HG02840 (cell line): ENCODE data around the gene TMPRSS9.
"Not testable (repeated sequence)": the region's sequence is repeated elsewhere in the genome, so short reads cannot be mapped to it uniquely, and the experiment has no call there.

ENCODE experiments used
- ATAC-seq: cut with Tn5 transposase; IDR thresholded peaks from one replicate; pipeline ENCODE4 v1.9.1; 2021; ENCODE audit warnings: mild to moderate bottlenecking, moderate library complexity, moderate number of reproducible peaks; ENCODE audit not compliant: unreplicated experiment, low FRiP score

TMPRSS9 gene

DNA sequence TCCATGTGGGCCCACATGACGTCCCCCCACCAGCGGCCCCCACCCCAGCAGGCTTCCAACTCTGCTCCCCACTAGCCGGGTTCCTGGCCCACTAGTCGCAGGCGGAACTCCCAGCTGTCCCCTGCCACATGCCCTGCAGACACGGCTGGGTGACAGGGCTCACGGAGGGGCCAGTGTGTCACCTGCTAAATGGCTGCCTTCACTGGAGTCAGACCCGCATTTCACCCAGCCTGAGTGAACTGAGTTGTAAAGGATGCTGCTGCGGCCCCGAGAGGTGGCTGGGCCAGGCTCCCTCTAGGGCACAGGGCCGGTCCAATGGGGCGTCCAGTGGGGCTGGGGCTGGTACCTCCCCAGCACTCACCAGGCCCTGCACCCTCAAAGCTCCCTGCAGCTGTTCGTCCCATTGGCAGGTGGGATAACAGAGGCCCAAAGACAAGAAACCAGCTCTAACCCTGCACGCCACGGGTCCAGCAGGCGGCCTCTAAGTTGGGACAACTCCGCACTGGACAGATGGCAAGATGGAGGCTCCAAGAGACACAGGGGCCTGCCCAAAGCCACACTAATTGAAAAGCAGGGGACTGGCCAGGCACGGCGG is 93.5 kb downstream of the TMPRSS9 start:
- ATAC-seq: no peak

DNA sequence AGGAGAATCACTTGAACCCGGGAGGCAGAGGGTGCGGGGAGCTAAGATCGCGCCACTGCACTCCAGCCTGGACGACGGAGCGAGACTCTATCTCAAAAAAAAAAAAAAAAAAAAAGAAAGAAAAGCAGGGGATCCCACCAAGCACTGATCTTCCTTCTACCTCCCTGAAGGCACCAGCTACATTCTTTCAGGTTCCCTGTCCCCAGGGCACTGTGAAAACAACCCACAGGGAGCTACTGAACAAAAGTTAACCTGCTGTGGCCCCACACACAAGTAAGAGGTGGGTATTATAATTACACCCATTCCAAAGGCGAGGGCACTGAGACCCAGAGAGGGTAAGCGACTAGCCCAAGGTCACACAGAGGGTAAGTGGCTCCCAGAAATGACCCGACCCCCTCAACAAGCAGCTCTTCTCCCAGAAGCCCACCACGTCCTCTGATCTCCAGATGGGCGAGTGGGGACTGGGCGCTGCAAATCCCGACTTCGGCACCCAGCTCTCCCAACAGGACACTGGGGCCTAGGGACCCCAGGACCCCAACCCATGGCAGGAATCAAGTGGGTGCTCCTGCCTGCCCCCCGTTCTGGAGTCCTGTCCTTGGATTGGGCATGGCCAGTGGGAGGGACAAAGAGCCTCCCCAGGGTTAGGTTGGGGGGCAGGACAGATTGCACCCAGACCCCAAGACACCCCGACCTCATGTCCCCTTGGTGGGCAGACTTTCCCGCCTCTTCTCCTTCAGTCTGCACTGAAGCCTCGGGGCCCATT is 94.3 kb downstream of the TMPRSS9 start:
- ATAC-seq: no peak

DNA sequence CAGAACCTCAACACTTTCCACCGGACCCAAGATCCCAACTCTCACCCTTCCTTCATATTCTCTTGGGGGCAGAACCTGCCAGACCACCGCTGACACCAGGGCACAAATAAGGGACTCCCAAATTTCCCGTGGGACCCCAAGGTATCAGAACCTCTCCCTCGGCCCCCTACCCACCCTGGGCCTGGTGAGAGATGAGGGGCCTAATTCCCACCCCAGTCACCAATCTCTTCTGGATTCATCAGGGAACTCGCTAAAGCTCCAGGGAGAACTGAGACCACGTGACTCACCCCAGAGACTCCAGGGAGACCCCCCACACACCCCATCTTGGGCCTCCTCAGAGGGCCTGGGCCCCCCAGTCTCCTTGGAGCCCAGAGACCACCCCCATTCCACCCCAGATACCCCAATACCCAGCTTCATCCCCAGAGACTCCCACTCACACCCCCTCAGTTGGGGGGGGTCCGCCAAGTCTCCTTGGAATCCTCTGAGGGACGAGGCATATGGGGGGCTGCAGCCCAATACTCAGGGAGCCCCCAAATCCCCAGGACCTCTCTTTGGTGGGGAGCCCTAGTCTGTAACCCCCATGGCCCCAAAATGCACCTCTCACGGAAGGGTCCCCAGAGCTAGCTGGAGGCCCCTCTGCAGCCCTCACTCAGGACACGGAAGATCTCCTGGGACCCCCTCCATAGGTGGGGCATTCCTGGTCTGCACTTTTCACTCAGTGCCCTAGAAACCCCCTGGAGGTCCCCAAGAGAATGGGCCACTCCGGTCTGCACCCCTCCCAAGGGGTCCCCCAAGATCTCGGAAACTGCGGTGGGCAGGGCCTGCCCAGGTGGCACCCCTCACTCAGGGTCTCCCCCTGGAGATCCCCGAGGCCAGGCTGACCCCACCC is 95.1 kb downstream of the TMPRSS9 start:
- ATAC-seq: no peak

DNA sequence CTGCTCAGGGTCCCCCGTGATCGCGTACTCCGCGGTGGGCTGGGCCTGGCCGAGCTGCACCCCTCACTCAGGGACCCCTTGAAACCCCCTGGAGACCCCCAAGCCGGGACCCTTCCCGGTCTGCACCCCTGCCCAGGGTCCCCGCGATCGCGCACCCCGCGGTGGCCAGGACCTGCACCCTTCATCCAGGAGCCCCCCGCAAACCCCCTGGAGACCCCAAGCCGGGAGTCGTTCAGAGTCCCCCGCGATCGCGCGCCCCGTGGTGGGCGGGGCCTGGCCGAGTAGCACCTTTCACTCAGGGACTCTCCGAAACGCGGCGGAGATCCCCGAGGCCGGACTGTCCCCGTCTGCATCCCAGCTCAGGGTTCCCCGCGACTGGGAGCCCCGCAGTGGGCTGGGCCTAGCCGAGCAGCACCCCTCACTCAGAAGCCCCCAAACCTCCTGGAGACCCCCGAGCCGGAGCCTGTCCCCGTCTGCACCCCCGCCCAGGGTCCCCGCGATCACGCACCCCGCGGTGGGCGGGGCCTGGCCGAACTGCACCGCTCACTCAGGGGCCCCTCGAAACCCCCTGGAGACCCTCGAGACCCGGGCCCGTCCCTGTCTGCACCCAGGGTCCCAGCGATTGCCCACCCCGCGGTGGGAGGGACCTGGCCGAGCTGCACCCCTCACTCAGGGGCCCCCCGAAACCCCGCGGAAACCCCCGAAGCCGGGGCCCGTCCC is 95.9 kb downstream of the TMPRSS9 start:
- ATAC-seq: peak; percentile 23

DNA sequence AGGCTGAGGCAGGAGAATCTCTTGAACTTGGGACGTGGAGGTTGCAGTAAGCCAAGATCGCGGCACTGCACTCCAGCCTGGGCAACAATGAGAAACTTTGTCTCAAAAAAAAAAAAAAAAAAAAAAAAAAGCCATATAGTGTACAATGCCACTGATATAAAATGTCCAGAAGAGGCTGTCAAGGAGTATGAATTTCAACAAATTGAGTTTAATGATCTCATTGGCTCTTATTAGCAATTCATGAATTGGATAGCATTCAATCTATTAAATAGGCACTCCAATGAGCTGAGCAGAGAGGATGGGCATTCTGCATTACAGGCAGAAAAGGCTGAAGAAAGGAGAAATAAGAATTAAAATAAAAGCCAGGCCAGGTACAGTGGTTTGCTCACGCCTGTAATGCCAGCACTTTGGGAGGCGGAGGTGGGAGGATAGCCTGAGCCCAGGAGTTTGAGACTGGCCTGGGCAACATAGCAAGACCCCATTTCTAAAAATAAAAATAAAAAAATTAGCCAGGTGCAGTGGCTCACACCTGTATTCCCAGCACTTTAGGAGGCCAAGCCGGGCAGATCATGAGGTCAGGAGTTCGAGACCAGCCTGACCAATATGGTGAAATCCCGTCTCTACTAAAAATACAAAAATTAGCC is 97.5 kb downstream of the TMPRSS9 start:
- ATAC-seq: no peak

DNA sequence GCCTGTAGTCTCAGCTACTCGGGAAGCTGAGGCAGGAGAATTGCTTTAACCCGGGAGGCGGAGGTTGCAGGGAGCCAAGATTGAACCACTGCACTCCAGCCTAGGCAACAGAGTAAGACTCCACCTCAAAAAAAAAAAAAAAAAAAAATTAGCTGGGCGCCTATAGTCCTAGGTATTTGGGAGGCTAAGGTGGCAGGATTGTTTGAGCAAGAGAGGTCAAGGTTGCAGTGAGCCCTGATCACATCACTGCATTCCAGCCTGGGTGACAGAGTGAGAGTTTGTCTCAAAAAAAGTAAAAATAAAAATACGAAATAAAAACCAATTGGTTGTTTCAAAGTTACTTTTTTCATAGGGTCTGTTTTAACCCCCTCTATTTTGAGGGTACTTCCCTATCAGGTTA is 98.0 kb downstream of the TMPRSS9 start:
- no peak for ATAC-seq

DNA sequence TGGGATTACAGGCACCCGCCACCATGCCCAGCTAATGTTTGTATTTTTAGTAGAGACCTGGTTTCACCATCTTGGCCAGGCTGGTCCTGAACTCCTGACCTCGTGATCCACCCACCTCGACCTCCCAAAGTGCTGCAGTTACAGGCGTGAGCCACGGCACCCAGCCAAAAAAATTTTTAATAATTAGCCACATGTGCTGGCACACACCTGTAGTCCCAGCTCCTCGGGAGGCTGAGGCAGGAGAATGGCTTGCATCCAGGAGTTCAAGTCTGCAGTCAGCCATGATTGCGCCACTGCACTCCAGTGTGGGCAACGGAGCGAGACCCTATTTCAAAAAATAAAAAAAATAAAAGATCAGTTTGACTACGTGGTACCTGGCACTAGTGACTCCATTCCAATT is 98.7 kb downstream of the TMPRSS9 start:
- ATAC-seq: not testable (repeated sequence)

DNA sequence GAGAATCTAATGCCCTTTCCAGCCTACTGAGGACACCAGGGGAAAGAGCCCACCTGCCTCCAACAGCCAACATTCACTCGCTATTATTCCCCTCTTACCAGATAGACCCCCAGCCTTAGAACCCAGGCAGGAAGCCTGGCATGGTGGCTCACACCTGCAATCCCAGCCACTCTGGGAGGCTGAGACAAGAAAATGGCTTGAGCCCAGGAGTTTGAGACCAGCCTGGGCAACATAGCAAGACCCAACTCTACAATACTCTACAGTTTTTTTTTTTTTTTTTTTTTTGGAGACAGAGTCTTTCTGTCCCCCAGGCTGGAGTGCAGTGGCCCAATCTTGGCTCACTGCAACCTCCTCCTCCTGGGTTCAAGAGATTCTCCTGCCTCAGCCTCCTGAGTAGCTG is 100.2 kb downstream of the TMPRSS9 start:
- ATAC-seq: no peak

DNA sequence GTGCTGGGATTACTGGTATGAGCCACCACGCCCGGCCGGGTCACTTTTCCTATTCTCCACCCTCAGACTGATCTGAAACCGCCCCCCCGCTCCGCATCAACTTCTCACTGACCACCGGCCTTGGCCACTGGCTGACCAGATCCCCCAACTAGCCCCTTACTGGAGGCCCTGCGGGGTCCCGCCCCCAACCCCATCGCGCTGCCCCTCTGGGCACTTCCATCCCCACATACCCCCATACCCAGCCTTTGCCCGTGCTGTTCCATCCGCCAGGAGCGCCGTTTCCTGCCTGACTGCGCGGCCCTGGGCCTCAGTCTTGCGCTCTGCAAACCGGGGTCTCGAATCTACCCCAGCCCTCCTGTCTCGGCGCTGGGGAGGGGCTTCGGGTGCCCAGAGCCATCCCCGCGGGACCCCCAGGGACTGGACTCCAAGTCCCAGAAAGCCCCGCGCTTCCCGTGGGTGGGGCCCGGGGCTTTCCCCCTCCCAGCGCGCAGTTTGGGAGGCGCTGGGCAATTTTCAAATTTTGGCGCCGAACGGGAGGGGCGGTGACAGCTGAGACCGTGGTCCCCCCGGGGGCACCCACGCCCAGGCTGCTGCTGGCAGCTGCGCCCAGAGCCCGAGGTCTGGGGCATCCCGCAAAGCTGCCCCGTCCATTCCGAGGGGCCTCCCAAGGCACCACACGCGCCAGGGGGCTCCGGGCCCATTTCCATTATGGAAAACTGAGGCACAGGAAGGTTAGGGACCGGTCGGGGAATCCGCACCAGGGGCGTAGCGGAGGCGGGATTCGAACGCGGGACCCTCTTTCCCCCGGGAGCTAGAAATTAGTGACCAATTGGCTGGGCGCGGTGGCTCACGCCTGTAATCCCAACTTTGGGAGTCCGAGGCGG is 101.9 kb downstream of the TMPRSS9 start:
- ATAC-seq: no peak

DNA sequence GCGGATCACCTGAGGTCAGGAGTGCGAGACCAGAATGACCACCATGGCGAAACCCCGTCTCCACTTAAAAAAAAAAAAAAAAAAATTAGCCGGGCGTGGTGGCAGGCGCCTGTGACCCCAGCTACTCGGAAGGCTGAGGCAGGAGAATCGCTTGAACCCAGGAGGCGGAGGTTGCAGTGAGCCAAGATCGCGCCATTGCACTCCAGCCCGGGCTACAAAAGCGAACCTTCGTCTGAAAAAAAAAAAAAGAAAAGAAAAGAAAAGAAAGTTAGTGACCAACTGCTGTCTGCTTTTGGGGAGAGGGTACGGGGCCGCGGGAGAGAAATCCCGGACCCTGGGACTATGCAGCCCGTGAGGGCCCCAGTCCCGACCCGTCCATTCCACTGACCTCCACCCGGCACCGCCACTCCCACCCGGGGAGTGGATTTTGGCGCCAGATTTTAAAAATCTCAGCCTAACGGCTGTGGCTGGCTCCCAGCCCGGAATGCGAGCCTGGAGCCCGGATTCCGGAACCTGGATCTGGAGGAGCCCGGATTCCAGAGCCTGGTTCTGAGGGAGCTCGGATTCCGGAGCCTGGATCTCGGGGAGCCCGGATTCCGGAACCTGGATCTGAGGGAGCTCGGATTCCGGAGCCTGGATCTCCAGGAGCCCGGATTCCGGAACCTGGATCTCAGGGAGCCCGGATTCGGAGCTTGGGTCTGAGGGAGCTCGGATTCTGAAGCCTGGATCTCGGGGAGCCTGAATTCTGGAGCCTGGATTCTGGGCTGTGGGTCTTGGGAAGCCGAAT is 102.8 kb downstream of the TMPRSS9 start:
- no peak for ATAC-seq

DNA sequence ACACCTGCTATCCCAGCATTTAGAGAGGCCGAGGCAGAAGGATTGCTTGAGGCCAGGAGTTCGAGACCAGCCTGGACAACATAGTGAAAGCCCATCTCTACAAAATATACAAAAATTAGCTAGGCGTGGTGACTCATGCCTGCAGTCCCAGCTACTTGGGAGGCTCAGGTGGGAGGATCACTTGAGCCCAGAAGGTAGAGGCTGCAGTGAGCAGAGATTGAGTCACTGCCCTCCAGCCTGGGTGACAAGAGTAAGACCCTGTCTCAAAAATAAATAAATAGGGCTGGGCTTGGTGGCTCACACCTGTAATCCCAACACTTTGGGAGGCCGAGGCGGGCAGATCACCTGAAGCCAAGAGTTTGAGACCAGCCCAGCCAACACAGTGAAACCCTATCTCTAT is 103.6 kb downstream of the TMPRSS9 start:
- ATAC-seq: not testable (repeated sequence)

DNA sequence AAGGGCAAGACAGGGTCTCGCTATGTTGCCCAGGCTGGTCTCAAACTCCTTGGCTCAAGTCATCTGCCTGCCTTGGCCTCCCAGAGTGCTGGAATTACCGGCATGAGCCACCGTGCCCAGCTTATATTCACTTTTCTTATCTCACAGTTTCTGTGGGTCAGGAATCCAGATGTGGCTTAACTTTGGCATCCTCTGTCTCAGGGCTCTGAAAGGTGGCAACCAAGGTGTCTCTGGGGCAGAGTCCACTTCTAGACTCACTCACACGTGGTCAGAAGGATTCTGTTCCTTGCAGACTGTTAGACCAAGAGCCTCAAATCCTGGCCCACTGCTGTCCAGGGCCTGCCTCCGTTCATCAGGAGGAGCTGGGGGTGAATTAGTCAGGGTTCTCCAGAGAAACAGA is 104.3 kb downstream of the TMPRSS9 start:
- no peak for ATAC-seq

DNA sequence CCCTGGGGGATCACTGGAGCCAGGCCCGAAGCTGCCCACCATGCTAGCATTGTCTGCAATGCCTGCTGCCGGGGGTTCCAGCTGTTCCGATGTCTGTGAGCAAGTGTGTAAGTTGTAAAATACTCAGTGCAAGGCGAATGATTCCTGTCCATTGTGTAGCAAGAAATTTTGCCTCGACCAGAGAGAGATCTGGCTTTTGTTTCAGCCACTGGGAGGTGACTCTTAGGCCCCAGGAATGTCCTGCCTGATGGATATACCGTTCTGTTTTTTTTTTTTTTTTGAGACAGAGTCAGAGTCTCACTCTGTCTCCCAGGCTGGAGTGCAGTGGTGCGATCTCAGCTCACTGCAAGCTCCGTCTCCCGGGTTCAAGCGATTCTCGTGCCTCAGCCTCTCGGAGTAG is 108.5 kb downstream of the TMPRSS9 start:
- ATAC-seq: no peak

DNA sequence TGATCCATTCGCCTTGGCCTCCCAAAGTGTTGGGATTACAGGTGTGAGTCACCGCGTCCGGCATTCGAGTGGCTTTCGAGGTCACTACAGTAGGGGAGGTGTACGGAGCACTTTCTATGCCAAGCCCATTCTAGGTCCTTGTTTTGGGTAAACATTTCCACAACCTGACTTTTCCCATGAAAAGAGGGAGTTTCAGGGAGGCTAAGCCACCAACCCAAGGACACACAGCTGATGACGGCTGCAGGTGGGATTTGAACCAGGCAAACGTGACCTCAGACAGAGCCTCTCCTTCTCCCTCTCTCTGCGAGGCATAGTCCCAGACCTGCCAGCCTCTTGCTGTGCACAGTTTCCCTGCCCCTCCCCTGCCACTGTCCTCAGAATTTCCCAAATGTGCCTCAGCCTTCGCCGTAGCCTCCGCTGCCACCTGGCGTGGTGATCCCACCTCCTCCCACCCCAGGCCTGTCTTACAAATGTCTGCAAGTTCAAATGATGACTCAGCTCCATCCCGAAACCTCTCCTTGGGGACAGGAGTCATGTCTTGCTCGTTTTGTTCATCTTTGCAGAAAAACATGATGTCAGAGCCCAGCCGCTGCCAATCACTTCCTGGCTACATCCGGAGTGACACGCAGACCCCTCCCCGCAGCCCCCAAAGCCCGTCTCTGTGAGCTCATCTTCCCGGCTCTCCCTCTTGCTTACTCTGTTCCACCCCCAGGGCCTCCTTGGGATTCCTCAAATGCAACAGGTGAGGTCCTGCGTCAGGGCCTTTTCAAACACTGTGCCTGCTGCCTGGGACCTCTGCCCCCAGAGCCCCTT is 109.2 kb downstream of the TMPRSS9 start:
- ATAC-seq: no peak

DNA sequence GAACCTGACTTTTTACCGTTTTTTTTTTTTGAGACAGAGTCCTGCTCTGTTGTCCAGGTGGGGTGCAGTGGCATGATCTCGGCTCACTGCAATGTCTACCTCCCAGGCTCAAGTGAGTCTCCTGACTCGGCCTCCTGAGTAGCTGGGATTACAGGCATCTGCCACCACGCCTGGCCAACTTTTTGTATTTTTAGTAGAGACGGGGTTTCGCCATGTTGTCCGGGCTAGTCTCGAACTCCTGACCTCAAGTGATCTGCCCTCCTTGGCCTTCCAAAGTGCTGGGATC is 109.8 kb downstream of the TMPRSS9 start:
- ATAC-seq: not testable (repeated sequence)

DNA sequence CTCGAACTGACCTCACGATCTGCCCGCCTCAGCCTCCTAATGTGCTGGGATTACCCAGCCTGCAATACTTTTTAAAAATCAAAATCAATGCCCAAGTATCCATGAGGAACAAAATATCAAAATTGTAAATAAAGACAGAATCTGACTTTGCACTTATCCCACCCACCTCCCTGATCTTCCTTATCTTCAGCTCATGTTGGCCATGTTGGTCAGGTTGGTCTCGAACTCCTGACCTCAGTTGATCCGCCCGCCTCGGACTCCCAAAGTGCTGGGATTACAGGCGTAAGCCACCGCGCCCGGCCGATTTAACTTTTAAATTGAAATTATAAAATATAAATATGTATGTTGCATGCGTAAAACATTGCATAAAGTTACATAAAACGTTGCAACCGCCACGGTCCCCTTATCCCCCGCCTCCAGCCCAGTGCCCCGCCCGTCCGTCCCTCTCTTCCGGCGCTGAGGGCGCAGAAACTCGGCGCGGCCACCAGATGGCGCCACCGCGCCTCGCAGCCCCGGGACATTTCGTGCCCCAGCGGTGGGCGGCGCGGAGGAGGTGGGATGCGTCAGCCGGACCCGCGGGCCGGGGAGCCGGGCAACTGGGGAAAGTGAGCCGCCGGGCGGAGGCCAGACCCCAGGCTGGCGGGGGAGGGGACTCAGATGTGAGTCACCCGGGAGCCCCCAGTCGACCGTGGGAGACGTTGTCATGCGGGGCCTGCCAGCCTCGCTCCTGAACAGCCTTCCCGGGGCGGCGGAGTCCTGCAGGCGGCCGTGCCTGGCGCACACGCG is 114.4 kb downstream of the TMPRSS9 start:
- no peak for ATAC-seq
